GM23338 (cell line): Measurements from ENCODE around the gene CHSY1. TPM values are rescaled to one million over a fixed set of nuclear protein-coding genes. Genes with fewer than 3 reads are reported as not detected.

ENCODE experiments used
- ATAC-seq: fragments of 200-7000 bp; cut with Tn5 transposase; 3 replicates; pipeline ENCODE4 v1.9.1; 2020
- DNase-seq: peaks from one replicate; pipeline ENCODE4 v3.0.0-alpha.2; 2015; ENCODE audit warnings: low spot score
- H2AFZ ChIP-seq: fragments of 200-600 bp; sonication (generic); 2 replicates; pipeline ENCODE4 v1.8.0; 2016; ENCODE audit warnings: antibody characterized with exemption, mild to moderate bottlenecking, moderate library complexity
- H3F3A ChIP-seq: fragments of 200-600 bp; sonication (generic); replicated peaks from 2 replicates; pipeline ENCODE4 v1.8.0; 2017; ENCODE audit warnings: antibody characterized with exemption, mixed run types, low read depth
- H3K27ac ChIP-seq: fragments of 200-600 bp; sonication (generic); 2 replicates; pipeline ENCODE4 v1.6.1; 2016; ENCODE audit warnings: low read depth
- H3K27me3 ChIP-seq: fragments of 200-600 bp; sonication (generic); 2 replicates; pipeline ENCODE4 v1.8.0; 2016; ENCODE audit warnings: mild to moderate bottlenecking, mixed run types, moderate library complexity; ENCODE audit not compliant: insufficient read depth
- H3K36me3 ChIP-seq: fragments of 200-600 bp; sonication (generic); 2 replicates; pipeline ENCODE4 v1.8.0; 2016; ENCODE audit warnings: mild to moderate bottlenecking; ENCODE audit not compliant: insufficient read depth
- H3K4me1 ChIP-seq: fragments of 200-600 bp; sonication (generic); 2 replicates; pipeline ENCODE4 v1.8.0; 2016; ENCODE audit warnings: mild to moderate bottlenecking, moderate library complexity; ENCODE audit not compliant: insufficient read depth
- H3K4me2 ChIP-seq: fragments of 200-600 bp; sonication (generic); 2 replicates; pipeline ENCODE4 v1.7.1; 2017; ENCODE audit warnings: mixed run types
- H3K4me3 ChIP-seq: fragments of 200-600 bp; sonication (generic); 2 replicates; pipeline ENCODE4 v1.6.1; 2016; ENCODE audit warnings: mixed run types
- H3K79me2 ChIP-seq: fragments of 200-600 bp; sonication (generic); replicated peaks from 2 replicates; pipeline ENCODE4 v1.8.0; 2017; ENCODE audit warnings: mild to moderate bottlenecking; ENCODE audit not compliant: insufficient read depth
- H3K9me2 ChIP-seq: fragments of 200-600 bp; sonication (generic); 2 replicates; pipeline ENCODE4 v1.8.0; 2017; ENCODE audit not compliant: insufficient read depth
- H4K20me1 ChIP-seq: fragments of 200-600 bp; sonication (generic); replicated peaks from 2 replicates; pipeline ENCODE4 v1.8.0; 2017; ENCODE audit warnings: mild to moderate bottlenecking; ENCODE audit not compliant: insufficient read depth
- H3K27ac Mint-ChIP-seq: 2 replicates; pipeline ENCODE4 v1.8.0; 2020; ENCODE audit warnings: inconsistent platforms, mild to moderate bottlenecking, moderate library complexity, mixed read lengths
- H3K27me3 Mint-ChIP-seq: 3 replicates; pipeline ENCODE4 v1.8.0; 2022; ENCODE audit warnings: low read depth, mild to moderate bottlenecking, moderate library complexity, mixed read lengths, inconsistent platforms; ENCODE audit not compliant: insufficient read depth, poor library complexity
- H3K36me3 Mint-ChIP-seq: 3 replicates; pipeline ENCODE4 v1.8.0; 2021; ENCODE audit warnings: low read depth, mild to moderate bottlenecking, inconsistent platforms, moderate library complexity, mixed read lengths
- H3K4me1 Mint-ChIP-seq: 3 replicates; pipeline ENCODE4 v1.8.0; 2020; ENCODE audit warnings: mild to moderate bottlenecking, inconsistent platforms, mixed read lengths
- H3K4me3 Mint-ChIP-seq: 3 replicates; pipeline ENCODE4 v1.8.0; 2021; ENCODE audit warnings: moderate library complexity, mild to moderate bottlenecking, inconsistent platforms, mixed read lengths
- H3K9me3 Mint-ChIP-seq: 3 replicates; pipeline ENCODE4 v1.8.0; 2020; ENCODE audit warnings: moderate library complexity, mild to moderate bottlenecking, inconsistent platforms, mixed read lengths
- CREB1 ChIP-seq: fragments of 250-450 bp; sonication (Bioruptor Pico); IDR thresholded peaks from 2 replicates; pipeline ENCODE4 v1.5.0; 2020; ENCODE audit warnings: low read depth, mild to moderate bottlenecking, moderate library complexity
- CTCF ChIP-seq, 2 experiments: fragments of 200-600 bp in 1 of 2; sonication (generic) in 1 of 2; conservative IDR thresholded peaks; 2 replicates each; pipeline versions ENCODE4 v1.5.1 to v1.6.1; 2016 to 2017; ENCODE audit warnings: antibody characterized with exemption in 2 of 2, low read depth in 2 of 2, mild to moderate bottlenecking in 2 of 2, moderate library complexity in 1 of 2
- ETS1 ChIP-seq: IDR thresholded peaks from 2 replicates; pipeline ENCODE4 v1.6.1; 2016; ENCODE audit warnings: antibody characterized with exemption
- EZH2 ChIP-seq: fragments of 200-600 bp; sonication (generic); IDR thresholded peaks from one replicate; pipeline ENCODE4 v1.8.0; 2017; ENCODE audit warnings: antibody characterized with exemption, mild to moderate bottlenecking, low read depth; ENCODE audit not compliant: unreplicated experiment
- EZH2phosphoT487 ChIP-seq: fragments of 200-600 bp; sonication (generic); IDR thresholded peaks from one replicate; pipeline ENCODE4 v1.8.1; 2018; ENCODE audit warnings: antibody characterized with exemption; ENCODE audit not compliant: unreplicated experiment
- JUNB ChIP-seq: IDR thresholded peaks from one replicate; pipeline ENCODE4 v1.6.1; 2016; ENCODE audit warnings: antibody characterized with exemption; ENCODE audit not compliant: unreplicated experiment
- NANOG ChIP-seq: IDR thresholded peaks from 2 replicates; pipeline ENCODE4 v1.6.1; 2016; ENCODE audit warnings: antibody characterized with exemption, borderline replicate concordance
- REST ChIP-seq: IDR thresholded peaks from one replicate; pipeline ENCODE4 v1.6.1; 2018; ENCODE audit warnings: antibody characterized with exemption; ENCODE audit not compliant: unreplicated experiment
- STAT1 ChIP-seq: IDR thresholded peaks from one replicate; pipeline ENCODE4 v1.6.1; 2016; ENCODE audit warnings: antibody characterized with exemption; ENCODE audit not compliant: unreplicated experiment
- ZNF114 ChIP-seq: fragments of 250-450 bp; sonication (Bioruptor Pico); IDR thresholded peaks from 2 replicates; pipeline ENCODE4 v1.5.0; 2020; ENCODE audit warnings: mild to moderate bottlenecking, moderate library complexity
- ZNF331 ChIP-seq: fragments of 250-450 bp; sonication (Bioruptor Pico); IDR thresholded peaks from 2 replicates; pipeline ENCODE4 v1.5.0; 2020; ENCODE audit warnings: low read depth, mild to moderate bottlenecking, moderate library complexity
- polyA plus RNA-seq: library from polyadenylated mRNA; unstranded; fragments of >200 nt; fragmentation: Nextera tagmentation; extraction: Ambion mirVana; gene quantifications from 2 replicates; pipeline ENCODE4 v1.2.1, GENCODE V29; 2016
- total RNA-seq: library from RNA; depleted of rRNA; stranded (reverse); fragments of >200 nt; shearing (Covaris generic); gene quantifications from 2 replicates; pipeline ENCODE4 v1.2.3, GENCODE V29; 2014

The CHSY1 gene
- total and polyA plus RNA-seq, 2 experiments from 2014 or later: 9.8 to 47.7 TPM

GRCh38 chr15:101266034-101266433 is 14.2 kb upstream of the CHSY1 start (continued):
- TF ChIP-seq REST (no peak), ZNF331 (CRISPR knock-in tag) (no peak), EZH2 (no peak), CTCF (conservative IDR thresholded peaks at IDR 0.05; ENCODE audit: low read depth in 2 of 2) (no peak), ETS1 (no peak), EZH2phosphoT487 (no peak), NANOG (no peak), STAT1 (no peak)

GRCh38 chr15:101264911-101265641 is 13.2 kb upstream of the CHSY1 start:
- peaks cover 9% of the 10 kb centered on the region for H3K4me1 Mint-ChIP-seq
- no peaks in the 10 kb centered on the region for H3K9me3 Mint-ChIP-seq
- ATAC-seq (no peak), DNase-seq (no peak)
- Histone ChIP-seq H4K20me1 (no peaks in the 10 kb centered on the region), H2AFZ (no peak overlapping the region), H3K9me2 (no peaks in the 10 kb centered on the region), H3K36me3 (no peaks in the 10 kb centered on the region), H3K4me2 (no peak overlapping the region), H3K27ac (no peak overlapping the region), H3K27me3 (no peaks in the 10 kb centered on the region), H3K4me3 (no peak overlapping the region), H3K79me2 (no peaks in the 10 kb centered on the region), H3K4me1 (peaks cover 8% of the 10 kb centered on the region; the same call in 1 of the 2 replicates), H3F3A (no peaks in the 10 kb centered on the region)
- no peak overlapping the region for H3K27ac Mint-ChIP-seq
- H3K36me3 Mint-ChIP-seq: peaks cover 11% of the 10 kb centered on the region
- H3K27me3 Mint-ChIP-seq: peaks cover 12% of the 10 kb centered on the region
- no peak overlapping the region for H3K4me3 Mint-ChIP-seq
- TF ChIP-seq ETS1: no peak
- TF ChIP-seq ZNF114 (CRISPR knock-in tag): no peak
- no peak for TF ChIP-seq CTCF (conservative IDR thresholded peaks at IDR 0.05; ENCODE audit: low read depth in 2 of 2)
- TF ChIP-seq JUNB: no peak
- no peak for TF ChIP-seq STAT1
- TF ChIP-seq CREB1 (CRISPR knock-in tag): no peak
